ENCODE data around the gene SAYSD1. TPM values are rescaled to one million over a fixed set of nuclear protein-coding genes. Genes with fewer than 3 reads are reported as not detected.

Gene SAYSD1
- total and polyA plus RNA-seq, 2 experiments from 2014 or later, result 8.2 to 10.0 TPM

DNA sequence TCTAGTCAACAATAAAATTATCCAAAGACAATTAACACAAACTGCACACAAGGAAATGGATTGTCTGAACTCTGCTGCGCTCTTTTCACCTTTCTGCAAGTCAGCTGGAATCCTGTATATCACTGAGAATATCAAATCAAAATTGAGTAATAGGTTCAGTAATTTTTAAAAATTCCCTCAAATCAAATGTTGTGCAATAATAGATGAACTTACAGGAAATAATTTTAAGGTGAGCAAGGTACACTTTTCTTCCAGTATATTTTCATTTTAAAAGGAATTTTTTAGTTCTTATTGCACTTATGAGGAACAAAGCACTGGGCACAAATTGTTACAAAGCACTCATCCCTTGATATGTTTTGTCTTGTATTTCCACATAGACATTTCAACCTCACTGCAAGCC, 1.2 kb downstream of the SAYSD1 start:
- H3K27ac ChIP-seq (ENCODE audit: low read depth), result no peak overlapping the region
- Mint-ChIP-seq H3K9me3 (no peaks in the 10 kb centered on the region), H3K36me3 (ENCODE audit: low read depth) (no peaks in the 10 kb centered on the region), H3K4me1 (peaks cover 15% of the 10 kb centered on the region), H3K4me3 (peak overlapping the region; percentile 84), H3K27ac (no peak overlapping the region), H3K27me3 (ENCODE audit: insufficient read depth, low read depth, poor library complexity) (peaks cover 3% of the 10 kb centered on the region)
- H3K4me1 ChIP-seq (ENCODE audit: insufficient read depth), result peaks cover 17% of the 10 kb centered on the region
- no peaks in the 10 kb centered on the region for H4K20me1 ChIP-seq (replicated peaks; ENCODE audit: insufficient read depth)
- H3F3A ChIP-seq (replicated peaks; ENCODE audit: low read depth), result 0 out of 2 replicates have a peak, but pooled peaks cover 10% of the 10 kb centered on the region
- H3K36me3 ChIP-seq (ENCODE audit: insufficient read depth), result no peaks in the 10 kb centered on the region; the same call in 1 of the 2 replicates
- peak overlapping the region; percentile 83 for H3K4me3 ChIP-seq
- TF ChIP-seq POLR2AphosphoS5 (IDR thresholded peaks at IDR 0.05; ENCODE audit: low read depth) (no peak), CREB1 (CRISPR knock-in tag; IDR thresholded peaks at IDR 0.05; ENCODE audit: low read depth) (no peak), JUNB (IDR thresholded peaks at IDR 0.05; ENCODE audit: unreplicated experiment) (no peak), STAT1 (IDR thresholded peaks at IDR 0.05; ENCODE audit: unreplicated experiment) (no peak), ETS1 (IDR thresholded peaks at IDR 0.05) (no peak), ZNF462 (CRISPR knock-in tag; IDR thresholded peaks at IDR 0.05) (no peak), ZNF114 (CRISPR knock-in tag; IDR thresholded peaks at IDR 0.05) (no peak), EZH2 (IDR thresholded peaks at IDR 0.05; ENCODE audit: low read depth, unreplicated experiment) (no peak), NANOG (IDR thresholded peaks at IDR 0.05; ENCODE audit: borderline replicate concordance) (no peak), EZH2phosphoT487 (IDR thresholded peaks at IDR 0.05; ENCODE audit: unreplicated experiment) (no peak), ZNF331 (CRISPR knock-in tag; IDR thresholded peaks at IDR 0.05; ENCODE audit: low read depth) (no peak), CTCF (conservative IDR thresholded peaks at IDR 0.05; ENCODE audit: low read depth in 2 of 2) (no peak)
- TF ChIP-seq, protein P1, sequence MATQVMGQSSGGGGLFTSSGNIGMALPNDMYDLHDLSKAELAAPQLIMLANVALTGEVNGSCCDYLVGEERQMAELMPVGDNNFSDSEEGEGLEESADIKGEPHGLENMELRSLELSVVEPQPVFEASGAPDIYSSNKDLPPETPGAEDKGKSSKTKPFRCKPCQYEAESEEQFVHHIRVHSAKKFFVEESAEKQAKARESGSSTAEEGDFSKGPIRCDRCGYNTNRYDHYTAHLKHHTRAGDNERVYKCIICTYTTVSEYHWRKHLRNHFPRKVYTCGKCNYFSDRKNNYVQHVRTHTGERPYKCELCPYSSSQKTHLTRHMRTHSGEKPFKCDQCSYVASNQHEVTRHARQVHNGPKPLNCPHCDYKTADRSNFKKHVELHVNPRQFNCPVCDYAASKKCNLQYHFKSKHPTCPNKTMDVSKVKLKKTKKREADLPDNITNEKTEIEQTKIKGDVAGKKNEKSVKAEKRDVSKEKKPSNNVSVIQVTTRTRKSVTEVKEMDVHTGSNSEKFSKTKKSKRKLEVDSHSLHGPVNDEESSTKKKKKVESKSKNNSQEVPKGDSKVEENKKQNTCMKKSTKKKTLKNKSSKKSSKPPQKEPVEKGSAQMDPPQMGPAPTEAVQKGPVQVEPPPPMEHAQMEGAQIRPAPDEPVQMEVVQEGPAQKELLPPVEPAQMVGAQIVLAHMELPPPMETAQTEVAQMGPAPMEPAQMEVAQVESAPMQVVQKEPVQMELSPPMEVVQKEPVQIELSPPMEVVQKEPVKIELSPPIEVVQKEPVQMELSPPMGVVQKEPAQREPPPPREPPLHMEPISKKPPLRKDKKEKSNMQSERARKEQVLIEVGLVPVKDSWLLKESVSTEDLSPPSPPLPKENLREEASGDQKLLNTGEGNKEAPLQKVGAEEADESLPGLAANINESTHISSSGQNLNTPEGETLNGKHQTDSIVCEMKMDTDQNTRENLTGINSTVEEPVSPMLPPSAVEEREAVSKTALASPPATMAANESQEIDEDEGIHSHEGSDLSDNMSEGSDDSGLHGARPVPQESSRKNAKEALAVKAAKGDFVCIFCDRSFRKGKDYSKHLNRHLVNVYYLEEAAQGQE (IDR thresholded peaks at IDR 0.05; ENCODE audit: unreplicated experiment), result no peak
- H3K79me2 ChIP-seq (replicated peaks; ENCODE audit: insufficient read depth), result no peaks in the 10 kb centered on the region
- peak overlapping the region; percentile 94 for H3K4me2 ChIP-seq
- no peak for DNase-seq (ENCODE audit: low spot score)
- no peaks in the 10 kb centered on the region for H3K9me2 ChIP-seq (ENCODE audit: insufficient read depth)
- ATAC-seq, result no peak
- H2AFZ ChIP-seq, result no peak overlapping the region
- H3K27me3 ChIP-seq (ENCODE audit: insufficient read depth), result 0 out of 2 replicates have a peak, but pooled peaks cover 4% of the 10 kb centered on the region
